ENCODE data around the gene RANGRF.

Gene RANGRF

DNA sequence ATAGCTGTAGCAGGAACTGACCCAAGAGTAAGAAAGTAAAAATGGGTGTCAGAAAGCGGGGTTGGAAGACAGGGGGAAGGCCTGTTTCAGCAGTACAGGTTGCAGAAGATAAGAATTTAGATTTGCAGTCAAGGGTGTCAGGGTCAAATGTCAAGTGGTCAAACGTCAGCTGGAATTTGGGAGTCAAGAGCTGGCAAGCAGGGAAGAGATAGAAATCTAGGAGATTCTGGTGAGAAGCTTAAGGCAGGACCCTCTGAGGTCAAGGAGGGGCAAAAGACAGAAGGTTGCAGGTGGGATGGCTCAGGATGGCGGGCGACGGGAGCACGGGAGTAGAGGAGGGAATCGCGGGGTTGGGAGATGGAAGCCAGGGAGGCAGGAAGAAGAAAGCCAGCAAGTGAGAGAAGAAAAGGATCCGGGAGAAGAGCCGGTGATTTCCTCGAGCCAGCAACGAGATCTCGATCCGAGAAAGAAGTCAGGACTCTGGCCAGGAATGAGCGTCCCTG lies 6.4 kb downstream of the RANGRF start:
- Histone ChIP-seq H3F3A (ENCODE audit: insufficient read depth, low read length) (0 out of 2 replicates have a peak, but pooled peaks cover 6% of the 10 kb centered on the region), H3K4me2 (ENCODE audit: low read depth, low read length) (peak overlapping the region; percentile 73), H3K4me1 (ENCODE audit: low read length) (peaks cover 3% of the 10 kb centered on the region; the same call in 1 of the 2 replicates), H2AFZ (ENCODE audit: low read length) (peak overlapping the region; percentile 88), H3K27ac (ENCODE audit: low read length) (no peak overlapping the region), H3K4me3 (ENCODE audit: low read length) (peak overlapping the region; percentile 69), H3K36me3 (replicated peaks; ENCODE audit: insufficient read depth, low read length) (no peaks in the 10 kb centered on the region), H4K20me1 (ENCODE audit: insufficient read depth, low read length) (no peaks in the 10 kb centered on the region), H3K79me2 (ENCODE audit: low read length) (no peaks in the 10 kb centered on the region), H3K9me3 (replicated peaks; ENCODE audit: insufficient read depth, low read length) (no peaks in the 10 kb centered on the region), H3K9me2 (replicated peaks; ENCODE audit: insufficient read depth, low read length) (no peaks in the 10 kb centered on the region), H3K9ac (ENCODE audit: low read length) (peak overlapping the region; percentile 37; the same call in 1 of the 2 replicates), H3K27me3 (replicated peaks; ENCODE audit: insufficient read depth, low read length) (no peaks in the 10 kb centered on the region)
- DNase-seq: no peak
- no peak for TF ChIP-seq EZH2phosphoT487 (IDR thresholded peaks at IDR 0.05; ENCODE audit: low read length)
- TF ChIP-seq, protein P1, sequence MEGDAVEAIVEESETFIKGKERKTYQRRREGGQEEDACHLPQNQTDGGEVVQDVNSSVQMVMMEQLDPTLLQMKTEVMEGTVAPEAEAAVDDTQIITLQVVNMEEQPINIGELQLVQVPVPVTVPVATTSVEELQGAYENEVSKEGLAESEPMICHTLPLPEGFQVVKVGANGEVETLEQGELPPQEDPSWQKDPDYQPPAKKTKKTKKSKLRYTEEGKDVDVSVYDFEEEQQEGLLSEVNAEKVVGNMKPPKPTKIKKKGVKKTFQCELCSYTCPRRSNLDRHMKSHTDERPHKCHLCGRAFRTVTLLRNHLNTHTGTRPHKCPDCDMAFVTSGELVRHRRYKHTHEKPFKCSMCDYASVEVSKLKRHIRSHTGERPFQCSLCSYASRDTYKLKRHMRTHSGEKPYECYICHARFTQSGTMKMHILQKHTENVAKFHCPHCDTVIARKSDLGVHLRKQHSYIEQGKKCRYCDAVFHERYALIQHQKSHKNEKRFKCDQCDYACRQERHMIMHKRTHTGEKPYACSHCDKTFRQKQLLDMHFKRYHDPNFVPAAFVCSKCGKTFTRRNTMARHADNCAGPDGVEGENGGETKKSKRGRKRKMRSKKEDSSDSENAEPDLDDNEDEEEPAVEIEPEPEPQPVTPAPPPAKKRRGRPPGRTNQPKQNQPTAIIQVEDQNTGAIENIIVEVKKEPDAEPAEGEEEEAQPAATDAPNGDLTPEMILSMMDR (IDR thresholded peaks at IDR 0.05; ENCODE audit: low read length): no peak
- TF ChIP-seq EZH2 (optimal IDR thresholded peaks at IDR 0.05; ENCODE audit: low read depth, low read length): no peak

DNA sequence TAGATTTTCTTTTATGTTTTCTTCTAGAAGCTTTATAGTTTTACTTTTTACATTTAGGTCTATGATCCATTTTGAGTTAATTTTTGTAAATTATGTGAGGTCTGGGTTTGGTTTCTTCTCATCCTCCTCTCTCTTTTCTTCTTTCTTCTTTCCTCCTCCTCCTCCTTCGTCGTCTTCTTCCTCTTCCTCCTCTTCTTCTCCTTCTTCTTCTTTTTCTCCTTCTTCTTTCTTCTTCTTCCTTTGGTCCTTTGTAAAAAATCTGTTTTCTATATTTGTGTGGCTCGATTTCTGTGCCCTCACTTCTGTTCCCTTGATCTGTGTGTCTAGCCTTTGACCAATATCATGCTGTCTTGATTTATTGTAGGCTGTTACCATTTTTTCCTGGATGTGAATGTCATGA lies 11.8 kb downstream of the RANGRF start:
- DNase-seq: no peak
- no peaks in the 10 kb centered on the region for H3K27me3 ChIP-seq (replicated peaks; ENCODE audit: insufficient read depth, low read length)
- no peaks in the 10 kb centered on the region for H3K9me3 ChIP-seq (replicated peaks; ENCODE audit: insufficient read depth, low read length)
- no peak overlapping the region for H3K27ac ChIP-seq (ENCODE audit: low read length)
- H2AFZ ChIP-seq (ENCODE audit: low read length): no peak overlapping the region
- no peak for TF ChIP-seq EZH2 (optimal IDR thresholded peaks at IDR 0.05; ENCODE audit: low read depth, low read length)
- TF ChIP-seq, protein P1 (IDR thresholded peaks at IDR 0.05; ENCODE audit: low read length): no peak
- TF ChIP-seq EZH2phosphoT487 (IDR thresholded peaks at IDR 0.05; ENCODE audit: low read length): no peak
- H3K79me2 ChIP-seq (ENCODE audit: low read length): no peaks in the 10 kb centered on the region
- no peak overlapping the region for H3K4me2 ChIP-seq (ENCODE audit: low read depth, low read length)
- no peaks in the 10 kb centered on the region for H4K20me1 ChIP-seq (ENCODE audit: insufficient read depth, low read length)
- no peaks in the 10 kb centered on the region for H3K9me2 ChIP-seq (replicated peaks; ENCODE audit: insufficient read depth, low read length)
- H3K4me1 ChIP-seq (ENCODE audit: low read length): no peaks in the 10 kb centered on the region
- H3F3A ChIP-seq (ENCODE audit: insufficient read depth, low read length): 0 out of 2 replicates have a peak, but pooled peaks cover 6% of the 10 kb centered on the region
- no peak overlapping the region for H3K4me3 ChIP-seq (ENCODE audit: low read length)
- H3K9ac ChIP-seq (ENCODE audit: low read length): no peak overlapping the region
- no peaks in the 10 kb centered on the region for H3K36me3 ChIP-seq (replicated peaks; ENCODE audit: insufficient read depth, low read length)

DNA sequence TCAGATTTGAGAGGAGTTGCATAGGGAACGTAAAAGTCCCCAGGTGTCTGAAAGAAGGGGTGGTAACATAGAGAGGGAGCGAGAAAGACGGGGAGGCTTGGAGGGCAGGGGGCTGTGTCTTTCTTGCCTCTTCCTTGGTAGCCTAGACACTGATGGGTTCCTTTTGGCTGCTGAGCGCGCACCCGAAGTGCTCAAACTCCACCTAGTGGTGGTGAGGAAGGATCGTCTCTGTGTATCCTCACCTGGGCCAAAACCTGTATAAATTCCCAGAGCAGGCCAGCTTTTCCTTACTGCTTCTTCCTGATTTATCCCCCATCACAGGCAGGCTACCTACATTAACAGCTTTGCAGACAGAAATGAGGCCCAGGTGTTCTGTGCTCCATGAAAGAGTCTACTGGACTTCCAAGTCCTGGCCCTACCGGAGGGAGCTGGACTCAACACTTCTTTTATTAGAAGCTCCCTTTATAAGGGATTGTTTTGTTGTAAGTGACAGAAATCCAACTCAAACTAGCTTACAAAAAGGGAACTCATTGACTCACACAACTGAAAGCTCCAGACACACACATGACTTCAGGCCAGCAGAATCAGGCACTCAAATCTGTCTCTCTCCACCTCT lies 12.3 kb downstream of the RANGRF start:
- Histone ChIP-seq H3K4me1 (ENCODE audit: low read length) (no peaks in the 10 kb centered on the region), H3K9ac (ENCODE audit: low read length) (no peak overlapping the region), H3K4me3 (ENCODE audit: low read length) (no peak overlapping the region), H2AFZ (ENCODE audit: low read length) (no peak overlapping the region), H3K27me3 (replicated peaks; ENCODE audit: insufficient read depth, low read length) (no peaks in the 10 kb centered on the region), H3K27ac (ENCODE audit: low read length) (no peak overlapping the region), H3K4me2 (ENCODE audit: low read depth, low read length) (no peak overlapping the region), H3K79me2 (ENCODE audit: low read length) (no peaks in the 10 kb centered on the region), H4K20me1 (ENCODE audit: insufficient read depth, low read length) (no peaks in the 10 kb centered on the region), H3K9me2 (replicated peaks; ENCODE audit: insufficient read depth, low read length) (no peaks in the 10 kb centered on the region), H3K9me3 (replicated peaks; ENCODE audit: insufficient read depth, low read length) (no peaks in the 10 kb centered on the region), H3K36me3 (replicated peaks; ENCODE audit: insufficient read depth, low read length) (no peaks in the 10 kb centered on the region), H3F3A (ENCODE audit: insufficient read depth, low read length) (0 out of 2 replicates have a peak, but pooled peaks cover 6% of the 10 kb centered on the region)
- no peak for TF ChIP-seq EZH2phosphoT487 (IDR thresholded peaks at IDR 0.05; ENCODE audit: low read length)
- TF ChIP-seq, protein P1 (IDR thresholded peaks at IDR 0.05; ENCODE audit: low read length): peak; percentile 79
- peak; percentile 74 for DNase-seq
